Measurements from ENCODE around the gene APPBP2.
"Not testable (repeated sequence)": the region's sequence is repeated elsewhere in the genome, so short reads cannot be mapped to it uniquely, and the experiment has no call there.

The APPBP2 gene

GRCh38 chr17:60501589-60501988 lies 24.5 kb downstream of the APPBP2 start:
- in situ Hi-C loops (cut with MboI; ENCODE audit: low sequenced_read_pairs) = no loop called here

- in situ Hi-C loops (cut with MboI; ENCODE audit: low sequenced_read_pairs) = no loop called here
Measured at GRCh38 chr17:60496041-60496440, 30.0 kb downstream of the APPBP2 start.

DNA sequence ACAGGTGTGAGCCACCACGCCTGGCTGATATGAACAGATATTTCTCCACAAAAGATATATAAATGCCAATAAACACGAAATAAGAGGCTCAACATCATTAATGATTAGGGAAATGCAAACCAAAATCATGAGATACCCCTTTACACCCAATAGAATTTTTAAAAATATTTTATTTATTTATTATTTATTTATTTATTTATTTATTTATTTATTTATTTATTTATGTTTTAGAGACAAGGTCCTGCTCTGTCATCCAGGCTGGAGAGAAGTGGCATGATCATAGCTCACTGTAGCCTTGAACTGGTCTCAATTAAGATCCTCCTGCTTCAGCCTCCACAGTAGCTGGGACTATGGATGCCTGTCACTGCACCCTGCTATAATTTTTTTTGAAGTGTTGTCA lies 30.8 kb downstream of the APPBP2 start:
- in situ Hi-C loops (cut with MboI; ENCODE audit: low sequenced_read_pairs) = no loop called here

GRCh38 chr17:60493847-60494321 lies 32.2 kb downstream of the APPBP2 start:
- in situ Hi-C loops (cut with MboI; ENCODE audit: low sequenced_read_pairs) = no loop called here

- in situ Hi-C loops (cut with MboI; ENCODE audit: low sequenced_read_pairs) = no loop called here
Measured at GRCh38 chr17:60491771-60492170, 34.3 kb downstream of the APPBP2 start.

DNA sequence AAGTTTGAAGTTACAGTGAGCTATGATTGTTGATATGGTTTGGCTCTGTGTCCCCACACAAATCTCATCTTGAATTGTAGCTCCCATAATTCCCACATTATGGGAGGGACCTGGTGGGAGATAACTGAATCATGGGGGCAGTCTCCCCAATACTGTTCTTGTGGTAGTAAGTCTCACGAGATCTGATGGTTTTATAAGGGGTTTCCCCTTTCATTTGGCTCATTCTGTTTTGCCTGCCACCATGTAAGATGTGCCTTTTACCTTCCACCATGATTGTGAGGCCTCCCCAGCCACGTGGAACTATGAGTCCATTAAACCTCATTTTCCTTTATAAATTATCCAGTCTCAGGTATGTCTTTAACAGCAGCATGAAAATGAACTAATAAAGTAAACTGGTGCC lies 35.4 kb downstream of the APPBP2 start:
- in situ Hi-C loops (cut with MboI; ENCODE audit: low sequenced_read_pairs) = not testable (repeated sequence)

DNA sequence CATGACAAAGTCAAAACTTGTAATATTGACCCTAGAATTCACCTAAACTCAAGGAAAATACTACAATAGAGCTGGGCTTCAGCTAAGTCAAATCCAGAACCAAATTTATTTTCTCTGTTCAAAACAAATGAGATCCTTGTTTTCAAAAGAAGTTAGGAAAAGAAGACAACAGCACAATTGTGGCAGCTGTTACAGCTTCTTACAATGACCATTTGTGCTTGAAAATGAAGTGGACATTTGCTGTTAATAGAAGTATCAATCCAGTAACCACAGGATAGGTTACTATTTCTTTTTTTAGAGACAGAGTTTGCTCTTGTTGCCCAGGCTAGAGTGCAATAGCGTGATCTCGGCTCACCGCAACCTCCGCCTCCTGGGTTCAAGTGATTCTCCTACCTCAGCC lies 44.4 kb downstream of the APPBP2 start:
- in situ Hi-C loops (cut with MboI; ENCODE audit: low sequenced_read_pairs) = no loop called here

- in situ Hi-C loops (cut with MboI; ENCODE audit: low sequenced_read_pairs) = no loop called here
Measured at GRCh38 chr17:60473788-60474187, 52.3 kb downstream of the APPBP2 start.

GRCh38 chr17:60472449-60472848 lies 53.6 kb downstream of the APPBP2 start:
- in situ Hi-C loops (cut with MboI; ENCODE audit: low sequenced_read_pairs) = no loop called here

GRCh38 chr17:60471451-60471850 lies 54.6 kb downstream of the APPBP2 start:
- in situ Hi-C loops (cut with MboI; ENCODE audit: low sequenced_read_pairs) = no loop called here

DNA sequence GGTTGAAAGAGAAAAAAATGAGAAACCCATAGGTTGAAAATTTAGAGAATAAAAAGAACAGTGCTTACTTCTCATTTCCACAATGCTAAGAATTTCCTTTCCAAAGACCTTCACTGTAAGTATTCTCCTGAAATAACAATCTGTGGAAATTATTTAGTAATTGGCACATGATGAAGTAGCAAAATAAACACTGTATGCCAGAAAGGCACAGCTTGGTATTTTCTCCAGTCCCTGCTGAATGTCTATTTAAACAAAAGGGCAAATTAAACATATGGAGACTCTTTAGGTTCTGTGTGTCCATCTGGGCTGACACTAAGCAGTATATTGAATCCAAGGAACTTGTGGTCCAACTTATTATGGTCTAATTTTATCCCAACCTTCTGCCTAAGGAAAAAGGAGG lies 57.7 kb downstream of the APPBP2 start:
- in situ Hi-C loops (cut with MboI; ENCODE audit: low sequenced_read_pairs) = no loop called here

- in situ Hi-C loops (cut with MboI; ENCODE audit: low sequenced_read_pairs) = no loop called here
Measured at GRCh38 chr17:60464343-60464742, 61.7 kb downstream of the APPBP2 start.

DNA sequence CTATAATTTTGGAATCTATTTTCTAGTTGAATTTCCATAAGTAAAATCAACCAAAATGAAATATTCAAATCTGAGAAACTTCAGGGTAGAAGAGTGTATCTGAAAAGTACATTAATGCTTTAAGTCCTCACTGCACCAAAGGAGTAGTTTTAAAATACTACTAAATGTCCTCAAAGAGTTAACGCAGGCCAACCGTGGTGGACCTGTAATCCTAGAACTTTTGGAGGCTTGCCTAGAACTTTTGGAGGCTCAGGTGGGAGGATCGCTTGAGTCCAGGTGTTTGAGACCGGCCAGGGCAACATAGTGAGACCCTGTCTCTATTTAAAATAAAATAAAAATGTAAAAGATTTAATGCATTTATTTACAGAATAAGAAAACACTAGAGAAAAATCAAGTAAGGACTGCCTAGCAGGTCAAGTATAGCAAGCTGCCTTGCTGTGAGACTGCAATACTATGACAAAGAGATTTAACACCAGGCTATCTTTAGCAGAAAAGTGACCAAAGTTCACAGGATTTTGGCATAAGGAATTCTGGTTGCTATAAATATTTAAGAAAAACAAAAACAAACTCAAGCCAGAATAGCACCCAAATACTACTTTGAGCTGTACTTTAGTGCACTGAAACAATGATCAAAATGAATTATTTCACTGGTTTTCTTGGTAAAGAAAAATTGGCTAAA lies 62.7 kb downstream of the APPBP2 start:
- in situ Hi-C loops (cut with MboI; ENCODE audit: low sequenced_read_pairs) = no loop called here

GRCh38 chr17:60461584-60461983 lies 64.5 kb downstream of the APPBP2 start:
- in situ Hi-C loops (cut with MboI; ENCODE audit: low sequenced_read_pairs) = no loop called here

GRCh38 chr17:60457148-60457547 lies 68.9 kb downstream of the APPBP2 start:
- in situ Hi-C loops (cut with MboI; ENCODE audit: low sequenced_read_pairs) = no loop called here

GRCh38 chr17:60455378-60455777 lies 70.7 kb downstream of the APPBP2 start:
- in situ Hi-C loops (cut with MboI; ENCODE audit: low sequenced_read_pairs) = no loop called here

- in situ Hi-C loops (cut with MboI; ENCODE audit: low sequenced_read_pairs) = no loop called here
Measured at GRCh38 chr17:60451965-60452364, 74.1 kb downstream of the APPBP2 start.

DNA sequence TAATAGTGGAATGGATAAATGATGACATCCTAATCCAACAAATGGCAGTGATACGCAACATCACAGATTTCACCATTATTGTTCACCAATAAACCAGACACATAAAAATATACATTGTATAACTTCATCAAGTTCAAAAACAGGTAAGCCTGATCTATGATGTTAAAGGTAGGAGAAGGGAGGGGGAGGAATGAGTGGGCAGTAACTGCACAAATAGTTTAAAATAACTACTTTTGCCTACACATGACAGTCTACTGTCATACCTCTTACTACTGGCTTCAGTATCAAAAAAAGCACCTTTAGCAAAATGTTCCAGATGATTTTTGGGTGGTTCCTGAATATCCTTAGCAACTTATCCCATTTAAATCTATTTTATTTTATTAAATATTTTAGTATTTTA lies 75.0 kb downstream of the APPBP2 start:
- in situ Hi-C loops (cut with MboI; ENCODE audit: low sequenced_read_pairs) = no loop called here

DNA sequence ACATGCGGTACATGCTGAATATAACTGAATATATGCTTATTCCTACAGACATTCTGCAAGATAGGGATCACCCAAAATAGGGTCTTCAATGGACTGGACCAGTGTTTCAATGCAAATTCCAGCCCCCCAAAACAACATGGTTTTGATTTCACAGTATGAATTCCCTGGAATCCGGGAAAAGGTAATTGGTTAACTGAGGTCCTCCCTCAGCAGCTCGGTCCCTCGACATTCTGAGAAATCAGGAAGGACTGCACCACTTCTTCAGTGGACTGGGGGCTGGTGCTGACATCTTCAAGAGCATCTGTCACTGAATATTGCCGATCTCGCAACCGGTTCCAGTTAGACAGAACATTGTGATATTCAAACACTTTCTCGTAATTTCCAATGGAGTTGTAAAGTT lies 78.7 kb downstream of the APPBP2 start:
- in situ Hi-C loops (cut with MboI; ENCODE audit: low sequenced_read_pairs) = no loop called here

- in situ Hi-C loops (cut with MboI; ENCODE audit: low sequenced_read_pairs) = no loop called here
Measured at GRCh38 chr17:60445144-60445543, 80.9 kb downstream of the APPBP2 start.

- in situ Hi-C loops (cut with MboI; ENCODE audit: low sequenced_read_pairs) = no loop called here
Measured at GRCh38 chr17:60443713-60444112, 82.3 kb downstream of the APPBP2 start.

DNA sequence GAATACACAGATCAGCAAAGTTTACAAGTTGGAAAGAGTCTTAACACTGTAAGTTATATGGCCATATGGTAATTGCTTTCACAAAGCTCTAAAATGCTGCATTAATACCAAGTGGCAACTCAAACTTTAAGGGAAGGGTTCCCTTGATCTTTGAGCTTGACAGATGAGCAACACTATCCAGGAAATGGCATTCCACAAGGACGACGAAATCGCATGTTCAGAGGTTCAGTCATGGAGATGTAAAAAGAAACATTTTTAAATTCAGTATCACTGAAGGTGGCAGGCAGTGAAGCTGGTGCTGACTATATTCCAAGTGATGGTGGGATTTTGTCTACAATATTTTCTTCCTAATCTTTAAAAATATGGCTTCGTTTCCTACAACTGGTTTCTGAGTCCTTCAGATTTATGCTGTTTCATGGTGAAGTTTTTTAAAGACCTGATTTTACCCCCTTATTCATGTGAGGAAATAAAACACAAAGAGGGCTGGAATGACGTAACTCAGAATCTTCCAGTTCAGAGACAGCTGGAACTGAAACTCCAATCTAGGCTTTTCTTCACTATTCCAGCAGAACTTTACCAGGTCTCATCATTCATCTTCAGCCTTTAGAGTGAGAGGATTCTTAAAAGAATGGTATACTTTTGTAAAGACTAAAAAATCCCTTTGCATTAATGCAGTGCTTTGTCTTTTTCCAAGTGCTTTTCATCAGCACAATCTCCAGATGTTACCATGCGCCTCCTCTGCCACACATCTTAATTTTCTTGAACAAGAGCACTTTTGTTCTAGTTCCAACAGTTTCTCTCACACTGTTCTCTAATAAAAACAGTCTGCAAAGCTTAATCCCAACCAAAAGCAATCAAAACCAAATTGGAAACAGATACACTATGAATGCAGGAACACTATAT lies 83.5 kb downstream of the APPBP2 start:
- in situ Hi-C loops (cut with MboI; ENCODE audit: low sequenced_read_pairs) = no loop called here
